ENCODE measurements around the gene KLHL30. TPM values are rescaled to one million over a fixed set of nuclear protein-coding genes. Genes with fewer than 3 reads are reported as not detected.

KLHL30 gene
- total RNA-seq, 2 experiments from 2014 or later: not detected

DNA sequence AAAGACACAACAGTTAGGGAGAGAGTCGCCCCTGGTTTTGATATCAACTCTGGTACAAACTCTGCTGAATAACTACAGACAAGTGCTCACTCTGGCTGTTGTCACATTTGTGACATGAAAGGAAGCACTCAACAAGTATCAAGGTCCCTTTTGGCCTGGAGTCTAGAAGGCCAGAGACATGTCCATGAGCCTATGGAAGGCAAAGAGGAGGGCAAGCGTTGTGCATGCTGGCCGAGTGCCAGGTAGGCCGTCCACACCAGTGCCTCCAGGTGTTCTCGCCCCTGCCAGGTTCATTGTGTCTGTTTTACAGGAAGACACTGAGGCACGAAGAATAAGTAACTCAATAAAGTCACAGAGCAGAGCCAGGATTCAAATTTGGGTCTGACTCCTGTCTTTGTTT is 43.9 kb downstream of the KLHL30 start:
- no peak for DNase-seq
- H3K9me3 Mint-ChIP-seq: no peaks in the 10 kb centered on the region
- no peak overlapping the region for H3K27ac Mint-ChIP-seq
- no peak overlapping the region for H3K4me3 Mint-ChIP-seq
- peaks cover 7% of the 10 kb centered on the region for H3K4me1 Mint-ChIP-seq
- ChIA-PET CTCF (no interaction called here), POLR2A (no interaction called here)
- H3K36me3 Mint-ChIP-seq (ENCODE audit: low read depth): peaks cover 80% of the 10 kb centered on the region
- no peaks in the 10 kb centered on the region for H3K27me3 Mint-ChIP-seq

DNA sequence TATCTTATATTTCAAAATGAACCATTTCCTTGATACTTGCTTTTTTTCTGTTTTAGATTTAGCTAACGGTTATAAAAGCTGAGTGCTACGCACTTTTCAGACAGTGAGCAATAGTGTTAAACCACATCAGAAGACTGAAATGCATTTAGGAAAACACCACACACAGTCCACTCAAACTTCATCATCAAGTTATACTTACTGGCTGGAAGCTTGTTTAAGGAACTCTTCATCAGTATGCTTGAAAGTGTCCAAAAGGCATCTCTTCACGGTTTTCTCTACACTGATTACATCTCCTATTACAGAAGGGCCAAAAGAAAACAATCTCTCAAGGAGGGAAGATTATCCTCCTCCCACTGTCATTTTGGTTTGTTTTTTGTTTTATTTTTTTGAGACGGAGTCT is 45.4 kb downstream of the KLHL30 start:
- H3K4me3 Mint-ChIP-seq: no peak overlapping the region
- H3K9me3 Mint-ChIP-seq: no peaks in the 10 kb centered on the region
- no peak for DNase-seq
- no peaks in the 10 kb centered on the region for H3K27me3 Mint-ChIP-seq
- H3K27ac Mint-ChIP-seq: peak overlapping the region; percentile 41
- peaks cover 7% of the 10 kb centered on the region for H3K4me1 Mint-ChIP-seq
- ChIA-PET POLR2A (interaction anchor here (0.8 kb wide), 1 partner anchor 31 kb away, joined by 3 read pairs; no protein-coding TSS in a partner anchor), CTCF (no interaction called here)
- peaks cover 88% of the 10 kb centered on the region for H3K36me3 Mint-ChIP-seq (ENCODE audit: low read depth)

DNA sequence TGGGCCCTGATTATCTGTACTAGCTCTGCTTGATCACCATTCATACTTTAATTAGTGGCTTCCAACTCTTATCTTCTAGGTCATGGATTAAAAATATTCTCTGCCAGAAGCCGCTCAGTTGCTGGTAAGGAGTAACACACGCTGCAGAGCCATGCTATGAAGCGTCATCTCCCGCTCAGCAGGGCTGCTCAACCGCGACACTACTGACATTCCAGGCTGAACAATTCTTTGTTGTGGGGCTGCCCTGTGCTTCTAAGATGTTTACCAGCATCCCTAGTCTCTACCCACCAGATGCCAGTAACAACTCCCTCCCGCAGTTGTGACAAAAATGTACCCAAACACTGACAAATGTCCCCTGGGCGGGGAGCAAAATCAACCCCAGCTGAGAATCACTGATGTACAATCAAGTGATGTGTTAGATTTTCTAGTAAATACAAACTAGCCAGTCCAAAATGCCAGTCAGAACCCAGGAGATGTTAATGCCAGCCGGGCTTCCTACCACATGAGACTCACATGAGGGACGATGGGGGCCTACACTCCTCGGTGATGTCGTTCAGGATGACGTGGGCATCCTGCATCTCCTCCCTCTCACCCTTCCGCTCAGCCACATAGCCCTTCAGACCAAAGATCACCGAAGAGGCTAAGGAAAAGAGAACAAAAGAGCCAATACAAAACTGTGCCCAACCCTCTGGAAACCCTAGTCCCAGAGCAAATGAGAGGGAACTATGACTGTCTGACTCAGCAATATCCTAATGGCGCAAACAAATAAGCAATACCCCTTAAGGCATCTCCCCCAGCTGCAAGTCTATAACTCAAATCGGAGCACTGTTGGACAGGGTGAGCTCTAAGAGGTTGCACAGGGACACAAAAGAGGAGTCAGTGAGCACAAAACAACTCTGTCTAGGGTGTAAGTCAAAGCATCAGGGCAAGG is 49.4 kb downstream of the KLHL30 start:
- peaks cover 77% of the 10 kb centered on the region for H3K36me3 Mint-ChIP-seq (ENCODE audit: low read depth)
- DNase-seq: no peak
- ChIA-PET CTCF (no interaction called here), POLR2A (interaction anchor here (3.2 kb wide), 1 partner anchor 15 kb away, joined by 15 read pairs; the partner anchor contains the start of gene ILKAP)
- peaks cover 7% of the 10 kb centered on the region for H3K4me1 Mint-ChIP-seq
- H3K4me3 Mint-ChIP-seq: no peak overlapping the region
- H3K9me3 Mint-ChIP-seq: no peaks in the 10 kb centered on the region
- no peaks in the 10 kb centered on the region for H3K27me3 Mint-ChIP-seq
- no peak overlapping the region for H3K27ac Mint-ChIP-seq

- Mint-ChIP-seq H3K27me3 (no peaks in the 10 kb centered on the region), H3K4me1 (peaks cover under 1% of the 10 kb centered on the region), H3K9me3 (no peaks in the 10 kb centered on the region), H3K4me3 (no peak overlapping the region), H3K27ac (no peak overlapping the region), H3K36me3 (ENCODE audit: low read depth) (peaks cover 67% of the 10 kb centered on the region)
- no peak for DNase-seq
- POLR2A ChIA-PET: interaction anchor here (3.2 kb wide), 1 partner anchor 12 kb away, joined by 15 read pairs; the partner anchor contains the start of gene ILKAP
- CTCF ChIA-PET: interaction anchor here (1.2 kb wide), 1 partner anchor 74 kb away, joined by 4 read pairs; no protein-coding TSS in a partner anchor
Observed at GRCh38 chr2:238190445-238190844, 52.0 kb downstream of the KLHL30 start.

Other genes with a start within 250 kb of the KLHL30 start
- gene UBE2F, start 171.7 kb upstream of the KLHL30 start, total RNA-seq: 10 to 100 TPM; 77.5 to 82.7 TPM
- gene SCLY, start 77.7 kb upstream of the KLHL30 start, total RNA-seq: 10 to 100 TPM; 22.0 to 22.6 TPM
- gene ESPNL, start 38.3 kb upstream of the KLHL30 start, total RNA-seq: under 1 TPM; 0.05 to 0.18 TPM
- not detected for gene ERFE, start 20.3 kb downstream of the KLHL30 start, total RNA-seq
- 10 to 100 TPM; 50.8 to 54.3 TPM for gene ILKAP, start 65.0 kb downstream of the KLHL30 start, total RNA-seq
- gene HES6, start 101.4 kb downstream of the KLHL30 start, total RNA-seq: 1 to 10 TPM; 2.7 to 3.7 TPM
- 1 to 10 TPM; 8.7 to 9.2 TPM for gene PER2, start 149.9 kb downstream of the KLHL30 start, total RNA-seq
- gene TRAF3IP1, start 181.8 kb downstream of the KLHL30 start, total RNA-seq: 1 to 10 TPM; 5.4 to 7.0 TPM

All from activated CD4-positive, alpha-beta memory T cell treated with anti-CD3 and anti-CD28 coated beads, Interleukin-2, amount 10 ng/mL, durations not matched to agents 7 days and 5 days (primary cell).